GM12864 (cell line): ENCODE data around the gene RREB1.

Experiments used
- DNase-seq: peaks from one replicate; pipeline ENCODE4 v3.0.0-alpha.2; 2011; ENCODE audit warnings: low read depth
- H3K4me3 ChIP-seq: 2 replicates; pipeline ENCODE4 v1.5.1; 2011; ENCODE audit warnings: mild to moderate bottlenecking, low read depth, low read length, control low read depth
- TF ChIP-seq, protein P1 (sequence below): IDR thresholded peaks from 2 replicates; pipeline ENCODE4 v1.5.1; 2011; ENCODE audit warnings: low read depth, mild to moderate bottlenecking, moderate library complexity, low read length, control low read depth, inconsistent platforms; ENCODE audit errors: missing control alignments

Gene RREB1

DNA sequence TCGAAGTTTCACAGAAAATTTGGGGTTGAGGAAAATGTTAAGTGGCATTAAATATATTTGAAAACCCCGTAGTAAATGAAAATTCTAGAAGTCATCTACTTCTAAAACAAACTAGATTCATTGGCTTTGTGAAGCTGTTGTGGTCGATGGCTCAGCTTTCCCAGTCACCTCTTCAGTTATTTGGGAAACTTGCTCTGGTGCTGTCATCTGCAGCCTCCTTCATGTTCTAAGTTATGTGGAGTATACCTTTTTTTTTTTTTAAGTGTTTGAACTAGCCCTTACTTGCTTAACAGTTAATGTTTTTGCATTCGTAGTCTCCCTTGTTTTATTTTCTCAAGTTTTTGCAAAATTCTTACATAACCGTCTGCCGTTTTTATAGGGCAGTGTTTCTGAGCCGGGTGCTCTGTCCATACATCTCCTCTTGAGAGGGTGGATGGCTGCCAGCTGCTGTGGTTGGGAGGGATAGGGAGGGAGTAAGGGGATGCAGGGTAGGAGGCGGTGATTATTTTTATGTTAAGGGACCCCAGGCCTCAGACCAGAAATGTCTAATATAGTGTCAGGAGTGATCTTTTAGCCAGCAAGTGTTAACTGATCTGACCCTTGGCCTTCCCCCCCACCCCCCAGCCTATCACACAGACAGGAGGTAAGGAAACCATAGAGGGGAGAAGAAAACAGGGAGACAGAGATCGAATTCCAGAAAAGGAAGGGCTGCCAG is 7.1 kb downstream of the RREB1 start:
- TF ChIP-seq, protein P1, sequence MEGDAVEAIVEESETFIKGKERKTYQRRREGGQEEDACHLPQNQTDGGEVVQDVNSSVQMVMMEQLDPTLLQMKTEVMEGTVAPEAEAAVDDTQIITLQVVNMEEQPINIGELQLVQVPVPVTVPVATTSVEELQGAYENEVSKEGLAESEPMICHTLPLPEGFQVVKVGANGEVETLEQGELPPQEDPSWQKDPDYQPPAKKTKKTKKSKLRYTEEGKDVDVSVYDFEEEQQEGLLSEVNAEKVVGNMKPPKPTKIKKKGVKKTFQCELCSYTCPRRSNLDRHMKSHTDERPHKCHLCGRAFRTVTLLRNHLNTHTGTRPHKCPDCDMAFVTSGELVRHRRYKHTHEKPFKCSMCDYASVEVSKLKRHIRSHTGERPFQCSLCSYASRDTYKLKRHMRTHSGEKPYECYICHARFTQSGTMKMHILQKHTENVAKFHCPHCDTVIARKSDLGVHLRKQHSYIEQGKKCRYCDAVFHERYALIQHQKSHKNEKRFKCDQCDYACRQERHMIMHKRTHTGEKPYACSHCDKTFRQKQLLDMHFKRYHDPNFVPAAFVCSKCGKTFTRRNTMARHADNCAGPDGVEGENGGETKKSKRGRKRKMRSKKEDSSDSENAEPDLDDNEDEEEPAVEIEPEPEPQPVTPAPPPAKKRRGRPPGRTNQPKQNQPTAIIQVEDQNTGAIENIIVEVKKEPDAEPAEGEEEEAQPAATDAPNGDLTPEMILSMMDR, result no peak
- DNase-seq, result no peak

GRCh38 chr6:7115543-7116231 is 7.9 kb downstream of the RREB1 start:
- H3K4me3 ChIP-seq, result no peak overlapping the region
- no peak for DNase-seq
- TF ChIP-seq, protein P1, result no peak

More for the DNA sequence above, 7.1 kb downstream of the RREB1 start:
- no peak overlapping the region for H3K4me3 ChIP-seq

DNA sequence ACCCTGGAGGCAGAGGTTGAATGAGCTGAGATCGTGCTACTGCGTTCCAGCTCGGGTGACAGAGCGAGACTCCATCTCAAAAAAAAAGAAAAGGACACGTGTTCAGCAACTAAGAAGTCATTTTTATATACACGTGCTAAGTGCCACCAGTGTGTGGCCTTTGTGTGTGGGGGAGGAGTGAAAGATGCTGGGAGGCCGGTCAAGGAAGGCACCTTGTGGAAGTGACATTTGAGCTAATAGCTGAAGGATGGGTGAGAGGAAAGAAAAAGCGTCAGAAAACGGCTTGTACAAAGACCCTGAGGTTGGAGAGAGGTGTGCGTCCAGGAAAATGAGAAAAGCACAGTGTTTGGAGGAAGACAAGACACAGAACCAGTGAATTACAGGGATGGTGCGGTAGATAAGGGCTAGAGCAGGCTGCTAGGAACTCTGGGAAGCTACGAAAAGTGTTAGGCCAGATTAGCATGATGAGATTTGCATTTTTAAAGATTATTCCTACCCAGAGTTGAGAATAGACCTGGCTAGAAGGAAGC is 11.6 kb downstream of the RREB1 start:
- TF ChIP-seq, protein P1, result no peak
- no peak for DNase-seq
- no peak overlapping the region for H3K4me3 ChIP-seq

DNA sequence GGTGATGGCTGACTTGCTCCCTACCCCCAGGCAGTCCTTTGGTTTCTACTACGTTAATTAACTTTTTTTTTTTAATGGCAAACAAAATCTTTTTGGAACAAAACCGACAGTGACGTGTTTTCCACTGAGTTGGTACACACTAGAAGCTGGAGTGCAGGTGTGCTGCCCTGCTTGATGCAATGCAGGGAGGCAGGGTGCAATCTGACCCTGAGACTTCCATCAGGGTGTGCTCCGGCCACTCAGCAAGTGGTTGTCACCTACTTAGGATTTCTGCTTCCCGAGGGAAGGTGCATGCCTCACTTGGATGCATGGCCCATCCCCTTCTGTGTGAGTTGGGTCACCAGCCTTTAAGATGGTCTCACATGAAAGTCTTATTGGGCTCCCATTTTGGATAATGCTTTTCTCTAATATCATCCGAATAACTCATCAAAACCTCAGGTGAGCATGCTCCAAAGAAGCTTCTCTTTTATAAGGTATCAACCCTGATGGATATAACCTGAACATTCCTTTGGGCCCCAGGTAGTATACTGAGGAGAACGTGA is 14.0 kb downstream of the RREB1 start:
- TF ChIP-seq, protein P1, result no peak
- H3K4me3 ChIP-seq, result no peak overlapping the region
- no peak for DNase-seq

DNA sequence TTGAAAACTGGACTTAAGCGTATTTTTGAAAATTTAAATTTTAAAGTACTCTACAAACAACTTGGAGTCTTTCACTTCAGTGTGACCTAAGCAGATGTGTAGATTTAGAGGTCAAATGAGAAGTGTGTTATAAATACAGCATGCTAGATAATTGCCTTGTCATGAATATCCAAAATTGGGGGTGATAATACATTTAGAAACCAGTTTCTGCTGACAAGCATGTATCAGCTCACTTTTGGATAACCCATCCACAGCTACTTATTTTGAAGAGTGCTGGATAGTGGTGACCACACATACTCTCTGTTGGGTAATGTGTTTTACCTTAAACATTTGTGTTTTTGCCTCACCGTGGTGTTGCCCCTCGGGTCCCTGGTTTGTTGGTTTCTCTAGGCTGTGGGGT is 14.9 kb downstream of the RREB1 start:
- TF ChIP-seq, protein P1, result no peak
- DNase-seq, result no peak
- H3K4me3 ChIP-seq, result no peak overlapping the region

DNA sequence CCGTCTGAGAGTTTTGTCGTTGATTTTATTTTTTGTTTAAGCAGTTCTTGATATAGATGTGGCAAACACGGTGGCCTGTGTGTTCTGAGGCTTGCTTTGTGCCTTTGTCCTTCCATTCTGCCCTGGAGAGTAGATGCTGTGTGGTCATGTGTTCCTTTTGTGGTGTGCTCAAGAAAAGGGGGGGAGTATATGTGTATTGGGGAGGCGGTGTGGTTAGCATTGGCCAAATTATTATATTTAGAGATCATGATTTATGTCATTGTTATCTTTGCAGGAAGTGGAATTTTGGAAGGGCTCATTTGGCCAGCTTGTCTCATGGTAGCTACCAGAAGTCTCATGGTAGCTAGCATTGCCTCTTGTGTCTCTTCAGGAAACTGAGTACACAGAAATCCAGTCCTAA is 16.4 kb downstream of the RREB1 start:
- H3K4me3 ChIP-seq, result no peak overlapping the region
- DNase-seq, result no peak
- TF ChIP-seq, protein P1, result no peak
